GM19395 (cell line): Measurements from ENCODE around the gene CARS2.
"Not testable (repeated sequence)": the region's sequence is repeated elsewhere in the genome, so short reads cannot be mapped to it uniquely, and the experiment has no call there.

Experiments used
- ATAC-seq: cut with Tn5 transposase; IDR thresholded peaks from one replicate; pipeline ENCODE4 v1.9.1; 2021; ENCODE audit warnings: mild to moderate bottlenecking, moderate library complexity; ENCODE audit not compliant: unreplicated experiment

The CARS2 gene

DNA sequence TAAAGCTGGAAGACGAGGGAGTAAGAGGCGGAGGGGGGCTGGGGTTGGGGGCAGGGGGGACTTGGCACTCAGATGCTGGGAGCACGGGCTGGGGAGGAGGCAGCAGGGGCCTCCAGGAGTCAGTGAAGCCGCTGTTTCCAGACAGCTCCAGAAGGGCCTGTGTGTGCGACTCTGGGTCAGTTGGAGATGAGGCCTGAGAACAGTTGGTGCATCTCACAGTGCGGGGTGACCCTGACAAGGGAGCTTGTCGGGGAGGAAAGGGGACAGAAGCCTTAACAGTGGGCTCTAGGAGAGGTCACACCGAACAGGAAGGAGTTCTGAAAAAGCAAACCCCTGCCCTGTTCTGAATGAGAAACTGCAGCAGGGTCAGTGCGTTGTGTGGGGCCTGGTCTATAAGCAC lies 79.4 kb downstream of the CARS2 start:
- no peak for ATAC-seq

DNA sequence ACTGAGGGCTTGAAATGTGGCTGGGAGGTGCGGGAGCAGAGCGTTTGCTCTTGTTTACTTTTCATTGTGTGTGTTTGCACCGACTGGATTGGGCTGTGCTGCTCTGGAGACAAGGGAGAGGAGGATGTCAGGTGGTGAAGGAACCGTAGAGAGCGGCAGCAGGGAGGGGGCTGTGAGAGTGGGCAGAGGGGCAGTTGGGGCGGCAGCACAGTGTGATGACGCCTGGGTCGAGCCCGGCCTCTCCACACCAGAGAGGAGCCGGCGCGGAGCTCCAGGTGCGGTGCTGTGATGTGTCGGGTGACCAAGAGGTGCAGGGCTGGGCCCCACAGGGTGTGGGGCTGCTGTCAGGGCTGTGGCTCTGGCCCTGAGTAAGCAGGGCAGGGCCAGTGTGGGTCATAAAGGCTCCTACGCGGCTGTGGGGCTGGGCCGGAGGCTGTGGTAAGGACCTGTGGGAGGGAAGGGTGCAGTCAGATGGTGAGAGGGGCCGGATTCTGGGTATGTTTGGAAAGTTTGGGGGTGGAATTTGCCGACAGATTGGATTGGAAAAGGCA lies 80.1 kb downstream of the CARS2 start:
- no peak for ATAC-seq

DNA sequence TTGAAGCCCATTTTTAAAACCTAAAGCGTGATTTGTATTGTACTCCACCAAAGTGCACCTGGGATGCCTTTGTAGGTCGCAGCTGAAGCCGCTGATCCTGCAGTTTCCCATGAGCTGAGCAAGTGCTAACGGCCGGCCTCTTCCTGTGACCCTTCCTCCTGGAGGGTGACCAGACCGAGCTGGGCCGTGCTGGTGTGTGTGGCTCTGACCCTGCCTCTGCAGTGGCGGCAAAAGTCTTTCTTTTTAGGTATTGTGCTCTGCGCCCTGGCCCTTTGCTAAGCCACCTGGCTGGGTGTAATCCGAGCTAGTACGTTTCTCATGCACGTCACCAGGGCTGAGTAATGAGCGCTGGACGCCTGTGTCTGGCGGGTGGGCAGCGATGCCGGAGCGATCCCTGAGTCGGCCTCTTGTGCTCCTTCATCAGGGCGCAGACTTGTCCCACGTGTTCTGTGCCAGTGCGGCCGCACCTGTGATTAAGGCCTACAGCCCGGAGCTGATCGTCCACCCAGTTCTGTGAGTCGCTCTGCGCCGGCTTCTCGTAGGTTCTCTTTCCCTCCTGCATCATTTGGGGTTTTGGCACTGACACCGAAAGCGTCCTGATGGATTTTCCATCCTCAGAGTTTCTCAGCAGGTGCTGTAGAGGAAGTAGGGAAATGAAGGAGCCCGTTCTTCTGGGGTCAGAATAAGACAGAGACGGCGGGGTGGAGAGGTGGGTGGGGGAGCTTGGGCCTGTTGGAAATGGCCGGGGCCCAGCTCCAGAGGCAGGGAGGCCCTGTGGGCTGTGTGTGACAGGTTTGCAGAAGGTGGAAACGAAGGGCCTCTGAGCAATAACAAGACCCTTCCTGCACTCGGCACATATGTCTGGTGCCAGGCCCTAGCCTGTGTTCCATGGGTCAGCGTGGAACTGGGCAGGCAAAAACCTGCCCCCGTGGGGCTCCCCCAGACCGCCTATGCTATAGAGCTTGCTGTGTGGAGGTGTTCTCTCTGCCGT lies 80.9 kb downstream of the CARS2 start:
- no peak for ATAC-seq

DNA sequence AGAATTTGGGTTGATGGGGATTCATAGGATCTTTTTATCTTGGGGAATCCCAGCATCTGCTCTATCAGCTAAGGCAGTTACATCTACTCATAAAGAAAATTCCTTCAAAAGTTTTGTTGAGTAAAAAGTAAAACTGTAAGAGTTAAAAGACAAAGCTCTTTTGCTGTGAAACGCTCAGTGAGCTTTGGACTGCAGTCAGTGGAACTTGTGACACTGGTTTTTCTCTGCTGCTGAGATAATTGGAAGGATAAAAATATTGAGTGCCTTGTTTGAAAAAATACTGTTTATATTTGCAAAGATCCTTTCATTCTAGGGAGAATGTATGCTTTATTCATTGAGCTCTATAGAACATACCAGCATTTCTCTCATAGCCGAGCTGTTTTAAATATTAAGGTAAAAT lies 85.3 kb downstream of the CARS2 start:
- ATAC-seq = no peak

DNA sequence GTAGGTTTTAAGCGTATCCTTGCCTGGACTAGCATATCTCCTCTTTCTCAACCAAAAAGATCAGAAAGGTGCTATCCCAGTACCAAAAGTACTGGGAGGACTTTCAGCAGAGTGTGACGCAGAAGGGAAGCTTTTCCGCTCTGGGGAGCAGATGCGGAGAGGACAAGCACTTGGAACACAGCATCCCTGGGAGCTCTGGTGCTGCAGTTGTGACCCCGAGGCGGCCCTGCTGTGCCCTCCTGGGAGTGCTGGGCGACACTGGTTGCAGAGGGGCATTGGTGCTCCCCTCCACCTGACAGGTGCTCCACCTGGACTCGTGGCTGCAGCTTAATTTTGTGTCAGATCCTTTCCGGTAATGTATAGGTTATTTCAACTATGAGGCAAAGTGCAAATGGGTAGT lies 87.1 kb downstream of the CARS2 start:
- ATAC-seq = no peak

DNA sequence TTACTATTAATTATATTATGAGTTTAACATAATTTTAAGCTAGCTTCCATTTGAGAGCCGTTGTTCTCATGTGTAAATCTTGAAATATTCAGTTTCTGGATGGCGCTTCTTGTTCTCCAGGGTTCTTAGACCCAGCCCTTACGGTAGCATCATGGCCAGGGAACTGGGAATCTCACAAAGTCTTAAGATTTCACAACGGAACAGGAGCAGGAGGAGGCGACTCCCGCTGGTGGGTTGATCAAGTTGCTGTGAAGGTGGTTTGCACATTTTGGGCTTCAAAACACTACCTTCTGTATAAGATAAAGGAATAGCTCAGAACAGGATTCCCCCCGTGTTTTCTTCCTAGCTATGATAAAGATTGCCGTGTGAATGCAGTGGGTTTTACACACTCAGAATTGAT lies 87.7 kb downstream of the CARS2 start:
- ATAC-seq = no peak

DNA sequence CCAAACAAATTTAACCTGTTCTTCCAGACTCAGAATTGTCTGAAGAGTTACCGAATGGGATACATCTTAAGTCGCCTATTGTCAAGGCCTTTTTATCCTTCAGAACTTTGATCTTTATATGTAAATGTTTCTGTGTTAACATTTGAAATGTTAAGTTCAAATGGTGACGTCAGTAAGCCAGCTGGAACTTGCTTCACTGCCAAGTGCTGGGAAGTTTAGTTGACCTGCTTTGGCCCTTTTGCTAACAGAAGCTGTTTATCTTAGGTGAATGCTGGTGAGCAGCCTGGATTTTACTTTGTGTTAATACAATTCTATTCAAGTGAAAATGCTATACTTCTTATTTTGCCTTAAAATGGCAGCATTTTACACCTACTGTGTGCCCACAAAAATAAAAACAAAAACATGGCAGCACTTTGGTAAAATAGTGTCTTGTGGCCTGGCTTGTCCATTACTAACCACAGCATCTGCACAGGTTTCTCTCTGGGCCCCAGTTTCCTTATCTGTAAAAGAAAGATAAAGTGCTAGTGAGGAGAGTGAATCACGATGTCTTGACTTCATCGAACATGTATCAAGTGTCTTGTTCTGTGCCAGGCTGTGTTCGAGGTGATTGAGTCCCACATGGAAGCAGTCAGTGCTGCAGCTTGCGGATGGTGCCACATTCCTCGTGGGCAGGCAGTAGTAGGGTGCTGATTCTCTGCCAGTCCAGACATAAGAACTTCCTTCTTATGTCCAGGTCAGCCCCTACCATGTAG lies 88.4 kb downstream of the CARS2 start:
- no peak for ATAC-seq

DNA sequence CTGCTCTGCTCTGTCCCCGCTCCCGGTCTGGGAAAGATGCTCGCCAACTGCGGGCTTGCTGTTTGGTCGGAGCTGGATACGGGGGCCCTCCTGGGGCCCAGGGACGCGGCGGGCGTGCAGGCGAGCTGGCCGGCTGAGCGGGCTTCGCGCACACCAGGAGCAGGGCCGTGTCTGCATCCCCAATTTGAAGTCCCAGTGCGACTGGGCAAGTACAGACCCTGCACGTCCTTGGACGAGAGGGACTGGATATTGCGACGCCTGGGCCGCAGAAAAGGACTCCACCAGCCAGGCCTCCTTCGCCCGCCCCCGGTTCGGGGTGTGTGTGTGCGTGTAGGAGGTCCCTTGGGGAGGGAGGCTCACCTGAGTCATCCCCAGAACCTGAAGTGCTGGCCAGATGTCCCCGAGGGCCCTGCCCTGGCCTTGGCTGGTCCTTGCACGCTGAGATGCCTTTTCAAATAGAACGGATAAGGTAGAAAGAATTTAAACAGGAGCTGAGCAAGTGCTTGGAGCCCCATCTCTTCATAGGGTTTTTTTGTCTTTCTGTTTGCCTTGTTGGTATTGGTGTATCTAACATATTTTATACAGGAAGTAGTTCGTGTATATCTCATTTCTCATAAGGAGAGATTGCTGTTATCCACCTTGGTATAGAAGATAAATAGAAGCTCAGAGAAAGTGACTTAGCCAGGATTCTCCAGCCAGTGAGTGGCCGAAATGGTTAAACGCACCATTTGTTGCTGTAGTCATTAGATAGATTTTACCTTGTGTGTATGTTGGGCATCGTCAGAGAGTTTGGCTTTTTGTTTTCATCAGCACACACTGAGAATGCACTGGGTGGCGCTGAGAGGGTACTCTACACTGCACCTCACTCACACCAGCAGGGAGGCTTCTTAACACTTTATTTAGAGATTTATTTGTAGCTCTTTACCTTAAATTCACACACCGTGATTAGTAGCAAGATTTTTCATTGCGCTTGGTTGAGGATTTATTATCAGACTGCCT lies 89.5 kb downstream of the CARS2 start:
- ATAC-seq = peak; percentile 40

DNA sequence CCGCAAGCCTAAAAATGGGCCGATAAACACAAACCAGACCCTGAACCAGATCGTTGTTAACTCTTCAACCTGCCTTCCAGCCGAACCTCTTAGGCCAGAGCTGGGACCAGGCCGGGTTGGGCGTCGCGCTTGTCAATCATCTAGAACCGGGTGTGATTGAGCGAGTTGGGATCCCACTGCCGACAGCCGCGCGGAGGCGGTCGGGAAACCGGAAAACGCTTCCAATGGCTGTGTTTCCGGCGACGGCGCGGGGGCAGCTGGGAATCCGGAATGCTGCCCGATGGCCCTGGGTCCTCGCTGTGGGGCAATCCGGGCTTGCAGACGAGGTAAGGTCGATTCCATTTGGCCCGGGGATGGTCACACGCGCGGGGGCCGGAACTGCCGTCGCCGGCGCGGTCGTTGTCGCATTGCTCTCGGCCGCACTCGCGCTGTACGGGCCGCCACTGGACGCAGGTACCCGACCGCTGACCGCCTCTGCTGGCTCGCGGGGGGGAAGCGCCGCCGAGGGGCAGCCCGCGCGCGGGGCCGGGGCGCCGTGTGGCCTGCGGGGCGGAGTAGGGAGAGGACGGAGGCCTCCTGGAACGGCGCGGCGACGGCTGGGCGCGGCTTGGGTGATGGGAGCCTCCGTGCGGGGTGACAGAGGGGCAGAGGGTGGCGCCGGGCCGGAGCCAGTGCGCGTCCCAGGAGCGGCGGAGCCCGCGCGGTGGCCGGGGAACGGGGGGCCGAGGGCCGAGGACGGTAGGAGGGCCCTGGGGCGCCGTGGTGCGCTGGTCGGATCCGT lies 90.4 kb downstream of the CARS2 start, which contains the start of gene NAXD:
TSS of gene NAXD (plus strand) at position 224 of the 781 bp plus-strand sequence. CDS start at position 281, 57 bp downstream.
- ATAC-seq = peak; percentile 84

DNA sequence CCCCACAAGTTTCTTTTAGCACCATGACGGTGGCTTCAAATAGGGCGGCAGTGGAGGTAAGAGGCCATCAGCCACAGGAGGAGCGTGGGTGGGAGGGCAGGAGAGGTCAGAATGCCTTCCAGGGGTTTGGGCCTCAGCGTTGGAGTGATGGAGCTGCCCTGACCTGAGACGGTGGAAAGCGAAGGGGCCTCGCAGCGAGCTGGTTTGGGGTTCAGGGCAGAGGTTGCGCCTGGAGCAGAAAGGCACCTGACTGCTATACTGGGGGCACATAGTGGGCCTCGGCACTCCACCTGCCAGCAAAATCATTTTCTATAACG lies 91.0 kb downstream of the CARS2 start:
- ATAC-seq = no peak

DNA sequence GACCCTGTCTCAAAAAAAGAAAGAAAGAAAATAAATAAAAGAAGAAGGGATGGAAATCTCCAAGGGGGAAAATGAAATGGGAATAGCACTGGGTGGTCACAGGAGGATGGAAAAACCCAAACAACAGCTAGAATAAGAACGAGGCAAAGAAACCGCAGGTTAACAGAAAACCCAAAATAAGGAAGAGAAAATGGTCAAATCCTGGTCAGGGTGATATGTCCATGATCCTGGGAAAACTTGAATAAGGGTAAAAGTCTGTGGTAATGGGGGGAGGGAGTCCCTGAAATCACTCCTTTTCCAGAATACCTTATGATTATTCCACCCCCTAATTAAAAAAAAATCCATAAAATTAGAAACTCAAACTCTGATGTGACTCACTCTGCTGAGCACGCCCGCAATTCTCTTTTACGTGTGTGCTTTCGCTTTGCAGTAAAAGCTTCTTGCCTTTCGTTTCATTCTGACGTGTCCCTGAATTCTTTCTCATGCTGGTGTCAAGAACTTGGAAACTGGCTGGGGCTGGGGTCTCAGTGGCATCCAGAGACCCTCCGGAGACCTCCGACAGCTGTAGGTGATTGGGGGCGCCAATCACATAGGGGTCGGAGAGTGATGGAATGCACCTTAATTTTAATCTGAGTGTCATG lies 94.8 kb downstream of the CARS2 start:
- peak; percentile 30 for ATAC-seq

DNA sequence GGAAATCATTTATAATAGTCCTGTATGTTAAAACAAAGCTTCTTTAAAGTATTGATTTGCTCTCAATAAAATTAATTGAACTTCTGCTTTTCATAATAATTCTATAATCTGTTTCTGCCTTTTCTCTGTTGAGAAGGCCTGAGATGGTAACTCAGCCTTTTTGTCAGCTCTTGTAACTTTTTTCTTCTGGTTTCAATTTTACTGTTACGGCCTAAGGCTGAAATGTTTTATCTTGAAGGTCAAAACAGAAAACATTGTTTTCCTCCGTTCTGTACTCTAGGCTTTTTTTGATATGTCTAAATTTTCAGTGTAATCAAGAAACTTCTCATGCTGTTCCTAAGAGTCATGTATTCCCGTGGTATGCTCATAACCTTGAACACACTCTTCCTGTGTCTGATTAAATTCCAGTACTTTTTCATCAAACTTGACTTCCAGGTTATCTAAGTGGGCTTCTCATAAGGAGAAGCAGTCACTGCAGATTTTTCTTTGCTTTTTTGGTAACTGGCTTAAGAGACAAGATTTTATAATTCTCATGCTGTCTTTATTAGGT lies 98.2 kb downstream of the CARS2 start:
- ATAC-seq = no peak

DNA sequence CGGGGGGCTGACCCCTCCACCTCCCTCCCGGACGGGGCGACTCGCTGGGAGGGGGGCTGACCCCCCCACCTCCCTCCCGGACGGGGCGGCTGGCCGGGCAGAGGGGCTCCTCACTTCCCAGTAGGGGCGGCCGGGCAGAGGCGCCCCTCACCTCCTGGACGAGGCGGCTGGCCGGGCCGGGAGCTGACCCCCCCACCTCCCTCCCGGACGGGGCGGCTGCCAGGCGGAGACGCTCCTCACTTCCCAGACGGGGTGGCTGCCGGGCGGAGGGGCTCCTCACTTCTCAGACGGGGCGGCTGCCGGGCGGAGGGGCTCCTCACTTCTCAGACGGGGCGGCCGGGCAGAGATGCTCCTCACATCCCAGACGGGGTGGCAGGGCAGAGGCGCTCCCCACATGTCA lies 99.6 kb downstream of the CARS2 start:
- ATAC-seq = not testable (repeated sequence)

DNA sequence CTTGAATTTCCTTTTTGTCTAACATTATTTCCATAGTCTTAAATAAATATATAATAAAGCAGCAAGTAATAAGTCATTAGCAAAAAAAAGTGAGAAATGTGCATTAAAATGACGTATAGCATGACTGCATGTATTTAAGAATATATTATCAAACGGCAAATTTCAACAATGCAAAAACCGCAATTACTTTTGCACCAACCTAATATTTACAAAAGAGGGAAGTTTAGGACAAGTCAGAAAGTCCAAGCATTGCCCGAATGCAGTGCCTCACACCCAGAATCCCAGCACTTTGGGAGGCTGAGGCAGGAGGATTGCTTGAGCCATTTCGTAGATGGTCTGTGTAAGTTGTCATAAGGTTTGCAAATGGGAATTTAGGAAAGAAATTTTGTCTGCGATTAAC lies 100.8 kb downstream of the CARS2 start:
- no peak for ATAC-seq

DNA sequence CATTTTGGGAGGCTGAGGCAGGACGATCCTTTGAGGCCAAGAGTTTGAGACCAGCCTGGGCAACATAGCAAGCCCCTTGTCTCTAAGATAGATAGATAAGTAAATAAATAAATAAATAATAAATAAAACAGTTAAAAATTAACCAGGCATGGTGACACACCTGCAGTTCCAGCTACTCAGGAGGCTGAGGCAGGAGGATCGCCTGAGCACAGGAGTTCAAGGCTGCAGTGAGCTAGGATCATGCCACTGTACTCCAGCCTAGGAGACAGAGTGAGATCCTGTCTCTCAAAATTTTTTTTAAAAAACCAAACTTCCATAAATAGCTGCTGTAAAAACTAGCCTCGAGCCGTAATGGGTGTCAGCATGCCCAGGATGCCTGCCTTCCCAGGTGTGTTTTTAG lies 104.9 kb downstream of the CARS2 start:
- no peak for ATAC-seq

DNA sequence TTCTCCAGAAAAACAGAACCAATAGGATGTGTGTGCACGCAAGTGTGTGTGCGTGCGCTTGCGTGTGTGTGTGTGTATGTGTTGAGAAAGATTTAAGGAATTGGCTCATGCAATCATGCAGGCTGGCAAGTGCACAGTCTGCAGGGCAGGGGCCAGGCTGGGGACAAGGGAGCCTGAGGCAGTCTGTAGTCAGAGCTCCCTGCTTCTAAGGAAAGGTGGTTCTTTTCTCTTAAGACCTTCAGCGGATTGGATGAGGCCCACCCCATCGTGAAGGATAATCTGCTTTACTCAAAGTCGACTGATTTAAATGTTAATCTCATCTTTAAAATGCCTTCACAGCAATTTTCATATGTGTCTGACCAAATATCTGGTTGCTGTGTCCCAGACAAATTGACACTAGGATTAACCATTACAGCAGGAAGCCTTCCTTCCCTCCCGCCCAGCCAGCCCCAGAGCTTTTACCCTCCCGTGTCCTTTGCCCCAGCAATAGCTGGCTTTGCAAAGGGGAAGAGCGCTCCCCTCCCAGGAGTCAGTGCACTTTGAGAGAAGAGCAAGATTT lies 105.6 kb downstream of the CARS2 start:
- ATAC-seq = no peak

DNA sequence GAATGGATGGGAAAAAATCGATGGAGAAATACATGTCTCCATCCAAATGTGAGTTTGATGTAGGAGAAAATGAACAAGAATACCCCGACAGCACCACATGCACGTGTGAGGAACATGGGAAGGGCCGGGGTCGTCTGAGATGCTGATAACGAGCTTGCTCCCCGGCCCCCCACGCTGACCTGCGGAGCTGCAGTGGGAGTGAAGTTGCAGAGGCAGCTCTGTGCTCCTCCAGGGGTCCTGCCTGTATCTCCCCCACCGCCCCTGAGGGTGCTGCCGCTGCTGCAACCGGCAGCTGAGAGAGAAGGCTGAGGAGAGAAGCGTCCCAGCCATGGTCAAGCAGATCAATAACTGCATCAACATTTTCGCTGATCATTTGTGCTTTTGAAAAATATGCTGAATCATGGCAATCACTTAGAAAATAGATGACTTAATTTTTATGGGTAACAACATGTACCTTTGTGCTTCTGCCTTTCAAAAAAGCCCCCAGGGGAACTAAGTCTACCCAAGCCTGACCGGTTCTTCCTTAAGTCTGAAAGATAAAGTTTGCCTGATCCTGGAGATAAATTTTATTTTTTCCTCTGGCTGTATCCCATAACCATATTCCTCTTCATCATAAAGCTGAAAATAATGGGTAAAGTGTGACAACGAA lies 108.8 kb downstream of the CARS2 start:
- ATAC-seq = no peak
